SU-DHL-6 (cell line): ENCODE measurements around the gene PTCD1.
"Not testable (repeated sequence)": the region's sequence is repeated elsewhere in the genome, so short reads cannot be mapped to it uniquely, and the experiment has no call there.

Experiments
- H2AFZ ChIP-seq: fragments of 200-600 bp; sonication (generic); 2 replicates; pipeline ENCODE4 v1.6.1; 2014; ENCODE audit warnings: low read depth, mild to moderate bottlenecking, moderate library complexity, mixed read lengths, antibody characterized with exemption, low read length; ENCODE audit not compliant: severe bottlenecking
- H3F3A ChIP-seq: fragments of 200-600 bp; shearing (Covaris generic); 2 replicates; pipeline ENCODE4 v1.6.0; 2016; ENCODE audit warnings: antibody characterized with exemption, mild to moderate bottlenecking; ENCODE audit not compliant: insufficient read depth
- H3K27ac ChIP-seq: fragments of 200-600 bp; sonication (generic); 2 replicates; pipeline ENCODE4 v1.5.1; 2016; ENCODE audit warnings: low read depth, mild to moderate bottlenecking, low read length, moderate library complexity, mixed read lengths
- H3K27me3 ChIP-seq: fragments of 200-600 bp; sonication (generic), shearing (Covaris generic); 2 replicates; pipeline ENCODE4 v1.6.0; 2014; ENCODE audit warnings: mild to moderate bottlenecking, low read length
- H3K36me3 ChIP-seq: fragments of 200-600 bp; sonication (generic); 2 replicates; pipeline ENCODE4 v1.6.1; 2014; ENCODE audit warnings: mild to moderate bottlenecking, low read length, mixed read lengths
- H3K4me2 ChIP-seq: fragments of 300-600, 200-600 bp; shearing (Covaris generic), sonication (generic); 2 replicates; pipeline ENCODE4 v1.6.0; 2014; ENCODE audit warnings: low read length, low read depth, mild to moderate bottlenecking; ENCODE audit not compliant: poor library complexity, severe bottlenecking
- H3K4me3 ChIP-seq: fragments of 200-600 bp; sonication (generic); 2 replicates; pipeline ENCODE4 v1.5.1; 2014; ENCODE audit warnings: antibody characterized with exemption, low read length, mild to moderate bottlenecking, mixed read lengths; ENCODE audit not compliant: insufficient read depth, poor library complexity, severe bottlenecking
- H3K79me2 ChIP-seq: fragments of 200-600 bp; sonication (generic); 2 replicates; pipeline ENCODE4 v1.6.1; 2014; ENCODE audit warnings: mild to moderate bottlenecking, low read length, moderate library complexity; ENCODE audit not compliant: insufficient read depth
- H3K9ac ChIP-seq: fragments of 200-600 bp; sonication (generic); 2 replicates; pipeline ENCODE4 v1.7.0; 2014; ENCODE audit warnings: mild to moderate bottlenecking, low read length
- H3K9me2 ChIP-seq: fragments of 200-600 bp; sonication (generic); replicated peaks from 2 replicates; pipeline ENCODE4 v1.6.1; 2014; ENCODE audit warnings: low read length; ENCODE audit not compliant: insufficient read depth
- H3K9me3 ChIP-seq: fragments of 200-600 bp; sonication (generic); 2 replicates; pipeline ENCODE4 v1.6.1; 2014; ENCODE audit warnings: low read length, mixed read lengths; ENCODE audit not compliant: insufficient read depth
- H4K20me1 ChIP-seq: fragments of 200-600 bp; sonication (generic); 2 replicates; pipeline ENCODE4 v1.6.1; 2014; ENCODE audit warnings: low read depth, mild to moderate bottlenecking, antibody characterized with exemption, low read length, moderate library complexity, mixed read lengths
- CTCF ChIP-seq: fragments of 200-600 bp; sonication (generic); IDR thresholded peaks from one replicate; pipeline ENCODE4 v1.5.1; 2017; ENCODE audit warnings: antibody characterized with exemption, mild to moderate bottlenecking, low read length, moderate library complexity; ENCODE audit not compliant: insufficient read depth, poor library complexity, severe bottlenecking
- EZH2phosphoT487 ChIP-seq: fragments of 200-600 bp; sonication (generic), shearing (Covaris generic); conservative IDR thresholded peaks from 2 replicates; pipeline ENCODE4 v1.6.1; 2018; ENCODE audit warnings: mild to moderate bottlenecking, antibody characterized with exemption, low read length, moderate library complexity, mixed read lengths

Gene PTCD1

GRCh38 chr7:99433158-99433557, 5.4 kb downstream of the PTCD1 start:
- Histone ChIP-seq H3K36me3 (0 out of 2 replicates have a peak, but pooled peaks cover 2% of the 10 kb centered on the region), H3K27me3 (no peaks in the 10 kb centered on the region), H2AFZ (no peak overlapping the region), H3K4me3 (no peak overlapping the region), H3K9ac (no peak overlapping the region), H3K4me2 (no peak overlapping the region), H3K9me2 (no peaks in the 10 kb centered on the region), H4K20me1 (no peaks in the 10 kb centered on the region), H3F3A (no peaks in the 10 kb centered on the region), H3K9me3 (no peaks in the 10 kb centered on the region), H3K79me2 (peaks cover 16% of the 10 kb centered on the region), H3K27ac (no peak overlapping the region)
- TF ChIP-seq CTCF (no peak), EZH2phosphoT487 (no peak)

GRCh38 chr7:99431756-99432540, 6.7 kb downstream of the PTCD1 start:
- H3K79me2 ChIP-seq, H3K4me3 ChIP-seq, H3K9me2 ChIP-seq, H3K4me2 ChIP-seq, H3K27me3 ChIP-seq, H4K20me1 ChIP-seq, H3K9me3 ChIP-seq, H3F3A ChIP-seq, H3K27ac ChIP-seq, H3K9ac ChIP-seq, H3K36me3 ChIP-seq, H2AFZ ChIP-seq: not testable (repeated sequence)

- Histone ChIP-seq H3K9me2 (no peaks in the 10 kb centered on the region), H3K4me2 (no peak overlapping the region), H3K9ac (no peak overlapping the region), H4K20me1 (no peaks in the 10 kb centered on the region), H3K27ac (no peak overlapping the region), H3K4me3 (no peak overlapping the region), H3K27me3 (no peaks in the 10 kb centered on the region), H3K9me3 (no peaks in the 10 kb centered on the region), H3K79me2 (no peaks in the 10 kb centered on the region), H2AFZ (no peak overlapping the region), H3F3A (no peaks in the 10 kb centered on the region), H3K36me3 (0 out of 2 replicates have a peak, but pooled peaks cover 2% of the 10 kb centered on the region)
- TF ChIP-seq EZH2phosphoT487, result no peak
- no peak for TF ChIP-seq CTCF
Observed at GRCh38 chr7:99429756-99430155, 8.8 kb downstream of the PTCD1 start.

GRCh38 chr7:99428972-99429566, 9.5 kb downstream of the PTCD1 start:
- no peak overlapping the region for H3K9ac ChIP-seq
- no peaks in the 10 kb centered on the region for H4K20me1 ChIP-seq
- no peak for TF ChIP-seq EZH2phosphoT487
- no peak for TF ChIP-seq CTCF
- no peak overlapping the region for H3K4me3 ChIP-seq
- H3K4me2 ChIP-seq, result no peak overlapping the region
- no peak overlapping the region for H2AFZ ChIP-seq
- H3F3A ChIP-seq, result no peaks in the 10 kb centered on the region
- H3K9me3 ChIP-seq, result no peaks in the 10 kb centered on the region
- no peaks in the 10 kb centered on the region for H3K79me2 ChIP-seq
- H3K27me3 ChIP-seq, result no peaks in the 10 kb centered on the region
- H3K9me2 ChIP-seq, result no peaks in the 10 kb centered on the region
- no peak overlapping the region for H3K27ac ChIP-seq
- peaks cover 2% of the 10 kb centered on the region; the same call in 1 of the 2 replicates for H3K36me3 ChIP-seq
